Smooth muscle cell (in vitro differentiated cells): ENCODE results near the gene LRRC43. TPM values are rescaled to one million over a fixed set of nuclear protein-coding genes. Genes with fewer than 3 reads are reported as not detected.
"Not testable (repeated sequence)": the region's sequence is repeated elsewhere in the genome, so short reads cannot be mapped to it uniquely, and the experiment has no call there.

Experiments used
- DNase-seq: peaks from one replicate; lab custom pipeline; 2025; ENCODE audit not compliant: unreplicated experiment; lab: John Stamatoyannopoulos, UW
- H2AFZ ChIP-seq: fragments of 200-600 bp; sonication (generic); 2 replicates; pipeline ENCODE4 v1.6.0; 2016; ENCODE audit warnings: antibody characterized with exemption, low read depth, mild to moderate bottlenecking
- H3F3A ChIP-seq: fragments of 200-600 bp; sonication (generic); 2 replicates; pipeline ENCODE4 v1.6.0; 2017; ENCODE audit warnings: antibody characterized with exemption, low read depth
- H3K27ac ChIP-seq: fragments of 200-600 bp; sonication (generic); 2 replicates; pipeline ENCODE4 v1.5.1; 2016; ENCODE audit warnings: low read depth, mild to moderate bottlenecking
- H3K27me3 ChIP-seq: fragments of 200-600 bp; sonication (generic); 2 replicates; pipeline ENCODE4 v1.6.1; 2016; ENCODE audit warnings: low read depth, mild to moderate bottlenecking
- H3K36me3 ChIP-seq: fragments of 200-600 bp; sonication (generic); 2 replicates; pipeline ENCODE4 v1.5.1; 2016; ENCODE audit warnings: low read depth
- H3K4me1 ChIP-seq: fragments of 200-600 bp; sonication (generic); 2 replicates; pipeline ENCODE4 v1.5.1; 2016; ENCODE audit warnings: low read depth
- H3K4me2 ChIP-seq: fragments of 200-600 bp; sonication (generic); 2 replicates; pipeline ENCODE4 v1.6.0; 2016; ENCODE audit warnings: mild to moderate bottlenecking
- H3K4me3 ChIP-seq: fragments of 200-600 bp; sonication (generic); 2 replicates; pipeline ENCODE4 v1.5.1; 2016; ENCODE audit warnings: mild to moderate bottlenecking
- H3K79me2 ChIP-seq: fragments of 200-600 bp; sonication (generic); 2 replicates; pipeline ENCODE4 v1.6.0; 2016; ENCODE audit warnings: low read depth, mild to moderate bottlenecking
- H3K9ac ChIP-seq: fragments of 200-600 bp; sonication (generic); 2 replicates; pipeline ENCODE4 v1.6.0; 2016; ENCODE audit warnings: low read depth
- H3K9me3 ChIP-seq: fragments of 200-600 bp; sonication (generic); replicated peaks from 2 replicates; pipeline ENCODE4 v1.5.1; 2016; ENCODE audit warnings: low read depth
- H4K20me1 ChIP-seq: fragments of 200-600 bp; sonication (generic); 2 replicates; pipeline ENCODE4 v1.6.0; 2016; ENCODE audit warnings: low read depth
- CTCF ChIP-seq: fragments of 200-600 bp; sonication (generic); IDR thresholded peaks from 2 replicates; pipeline ENCODE4 v1.5.1; 2017; ENCODE audit warnings: borderline replicate concordance, mild to moderate bottlenecking, antibody characterized with exemption; ENCODE audit not compliant: insufficient read depth, poor library complexity, severe bottlenecking
- WGBS: methylation state at CpG from one replicate; pipeline ENCODE4 v1.1.7; 2016; ENCODE audit warnings: low lambda C conversion rate; 5-methylcytosine and 5-hydroxymethylcytosine counted together
- polyA plus RNA-seq: library from polyadenylated mRNA; unstranded; fragments of >200 nt; fragmentation: Nextera tagmentation; extraction: Ambion mirVana; gene quantifications from 2 replicates; pipeline ENCODE4 v1.2.1, GENCODE V29; 2016
- total RNA-seq: library from RNA; depleted of rRNA; stranded (reverse); fragments of >200 nt; gene quantifications from 2 replicates; pipeline ENCODE4 v1.2.3, GENCODE V29; 2014

LRRC43 gene
- total and polyA plus RNA-seq, 2 experiments from 2014 or later = 0.38 TPM; not detected in 1

DNA sequence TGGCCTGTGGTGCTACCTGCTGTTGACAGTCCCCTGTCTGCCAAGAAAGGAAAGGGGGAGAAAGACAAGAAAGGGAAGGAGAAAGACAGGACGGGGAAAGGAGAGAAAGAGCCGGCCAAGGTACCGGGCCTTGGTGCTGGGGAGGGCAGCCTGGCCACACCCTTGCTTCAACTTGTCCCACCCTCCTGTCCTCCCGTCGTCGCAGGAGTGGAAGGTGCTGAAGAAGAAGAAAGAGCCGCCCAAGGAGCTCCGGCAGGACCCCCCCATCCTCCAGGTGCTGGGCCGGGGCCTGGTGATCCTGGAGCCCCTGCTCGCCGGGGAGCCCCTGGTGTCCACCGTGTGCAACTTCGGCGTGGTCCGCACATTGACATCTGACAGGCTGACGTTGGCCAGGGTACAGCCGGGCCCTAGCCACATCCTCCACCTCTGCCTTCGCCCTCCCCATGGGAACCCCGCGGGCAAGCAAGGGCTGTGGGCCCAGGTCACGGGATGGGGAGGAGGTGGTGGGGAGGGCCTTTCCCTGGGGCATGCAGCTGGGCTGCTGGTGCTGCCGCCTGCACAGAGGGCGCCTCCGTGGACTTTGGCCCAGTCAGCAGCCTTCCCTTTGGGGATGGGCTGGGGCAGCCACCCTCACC is 17.7 kb downstream of the LRRC43 start:
- H3K27ac ChIP-seq = no peak overlapping the region
- no peaks in the 10 kb centered on the region for H3F3A ChIP-seq
- no peaks in the 10 kb centered on the region for H3K4me1 ChIP-seq
- no peak overlapping the region for H3K4me2 ChIP-seq
- H2AFZ ChIP-seq = no peak overlapping the region
- H4K20me1 ChIP-seq = no peaks in the 10 kb centered on the region
- no peak overlapping the region for H3K9ac ChIP-seq
- H3K27me3 ChIP-seq = peaks cover 33% of the 10 kb centered on the region
- H3K79me2 ChIP-seq = no peaks in the 10 kb centered on the region
- TF ChIP-seq CTCF = peak; percentile 3
- H3K4me3 ChIP-seq = no peak overlapping the region
- 85% methylated on average over 20 of the region's 24 CpGs for WGBS
- H3K36me3 ChIP-seq = no peaks in the 10 kb centered on the region
- H3K9me3 ChIP-seq = no peaks in the 10 kb centered on the region
- no peak for DNase-seq

GRCh38 chr12:122201381-122201780 is 18.5 kb downstream of the LRRC43 start:
- Histone ChIP-seq H3K27ac (no peak overlapping the region), H4K20me1 (peaks cover 1% of the 10 kb centered on the region), H3K79me2 (no peaks in the 10 kb centered on the region), H3F3A (no peaks in the 10 kb centered on the region), H3K27me3 (peaks cover 40% of the 10 kb centered on the region), H3K4me3 (no peak overlapping the region), H3K9me3 (no peaks in the 10 kb centered on the region), H3K9ac (no peak overlapping the region), H3K36me3 (no peaks in the 10 kb centered on the region), H2AFZ (no peak overlapping the region), H3K4me1 (no peaks in the 10 kb centered on the region), H3K4me2 (no peak overlapping the region)
- DNase-seq = no peak
- TF ChIP-seq CTCF = no peak
- 87% methylated on average over 5 of the region's 5 CpGs for WGBS

- H3K9me3 ChIP-seq = no peaks in the 10 kb centered on the region
- no peak overlapping the region for H3K27ac ChIP-seq
- peaks cover 42% of the 10 kb centered on the region for H3K27me3 ChIP-seq
- H3K4me1 ChIP-seq = no peaks in the 10 kb centered on the region
- H3K4me3 ChIP-seq = no peak overlapping the region
- WGBS = 94% methylated on average over 6 of the region's 6 CpGs
- no peak overlapping the region for H3K4me2 ChIP-seq
- no peak overlapping the region for H3K9ac ChIP-seq
- no peaks in the 10 kb centered on the region for H3K36me3 ChIP-seq
- TF ChIP-seq CTCF = no peak
- no peak for DNase-seq
- no peak overlapping the region for H2AFZ ChIP-seq
- no peaks in the 10 kb centered on the region for H3F3A ChIP-seq
- peaks cover 8% of the 10 kb centered on the region for H4K20me1 ChIP-seq
- H3K79me2 ChIP-seq = no peaks in the 10 kb centered on the region
These were observed 19.1 kb downstream of the LRRC43 start for GRCh38 chr12:122202017-122202416.

DNA sequence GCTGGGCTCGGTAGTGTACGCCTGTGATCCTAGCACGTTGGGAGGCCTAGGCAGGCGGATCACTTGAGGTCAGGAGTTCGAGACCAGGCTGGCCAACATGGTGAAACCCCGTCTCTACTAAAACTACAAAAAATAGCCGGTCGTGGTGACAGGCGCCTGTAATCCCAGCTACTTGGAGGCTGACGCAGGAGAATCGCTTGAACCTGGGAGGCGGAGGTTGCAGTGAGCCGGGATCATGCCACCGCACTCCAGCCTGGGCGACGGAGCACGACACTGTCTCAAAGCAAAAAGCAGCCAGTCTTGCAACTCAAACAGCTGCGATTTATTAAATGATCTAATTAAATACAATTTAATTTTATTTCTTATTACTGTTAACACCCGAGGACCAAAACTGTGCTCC is 19.9 kb downstream of the LRRC43 start:
- peaks cover 42% of the 10 kb centered on the region for H3K27me3 ChIP-seq
- H4K20me1 ChIP-seq = peaks cover 14% of the 10 kb centered on the region
- not testable (repeated sequence) for H3K79me2 ChIP-seq, H3K9ac ChIP-seq, H3K36me3 ChIP-seq, H2AFZ ChIP-seq, H3F3A ChIP-seq, H3K4me1 ChIP-seq, H3K27ac ChIP-seq, DNase-seq, H3K9me3 ChIP-seq
- peak overlapping the region; percentile 60 for H3K4me3 ChIP-seq
- 70% methylated on average over 19 of the region's 19 CpGs for WGBS
- peak overlapping the region; percentile 97 for H3K4me2 ChIP-seq
